Neural progenitor cell (in vitro differentiated cells): ENCODE results near the gene SURF1. TPM values are rescaled to one million over a fixed set of nuclear protein-coding genes. Genes with fewer than 3 reads are reported as not detected.

Experiments used
- DNase-seq: peaks from one replicate; pipeline ENCODE4 v3.0.0-alpha.2; 2016; ENCODE audit warnings: low spot score
- H2AFZ ChIP-seq: fragments of 200-600 bp; sonication (generic); replicated peaks from 2 replicates; pipeline ENCODE4 v1.6.1; 2016; ENCODE audit warnings: antibody characterized with exemption
- H3F3A ChIP-seq: fragments of 200-600 bp; sonication (generic); 2 replicates; pipeline ENCODE4 v1.6.1; 2016; ENCODE audit warnings: antibody characterized with exemption, low read depth
- H3K27ac ChIP-seq: fragments of 200-600 bp; sonication (generic); 2 replicates; pipeline ENCODE4 v1.5.1; 2016; ENCODE audit warnings: mild to moderate bottlenecking
- H3K27me3 ChIP-seq: fragments of 200-600 bp; sonication (generic); 2 replicates; pipeline ENCODE4 v1.6.1; 2016; ENCODE audit warnings: mild to moderate bottlenecking, moderate library complexity
- H3K36me3 ChIP-seq: fragments of 200-600 bp; sonication (generic); 2 replicates; pipeline ENCODE4 v1.5.1; 2016
- H3K4me1 ChIP-seq: fragments of 200-600 bp; sonication (generic); 2 replicates; pipeline ENCODE4 v1.6.1; 2016; ENCODE audit warnings: mixed run types
- H3K4me2 ChIP-seq: fragments of 200-600 bp; sonication (generic); 2 replicates; pipeline ENCODE4 v1.6.1; 2016
- H3K4me3 ChIP-seq: fragments of 200-600 bp; sonication (generic); 2 replicates; pipeline ENCODE4 v1.5.1; 2016
- H3K79me2 ChIP-seq: fragments of 200-600 bp; sonication (generic); 2 replicates; pipeline ENCODE4 v1.6.1; 2016; ENCODE audit warnings: low read depth
- H3K9ac ChIP-seq: fragments of 200-600 bp; sonication (generic); 2 replicates; pipeline ENCODE4 v1.6.1; 2016
- H3K9me3 ChIP-seq: fragments of 200-600 bp; sonication (generic); 2 replicates; pipeline ENCODE4 v1.5.1; 2016; ENCODE audit warnings: low read depth
- H4K20me1 ChIP-seq: fragments of 200-600 bp; sonication (generic); 2 replicates; pipeline ENCODE4 v1.6.1; 2016; ENCODE audit warnings: low read depth
- H3K27ac Mint-ChIP-seq: 3 replicates; pipeline ENCODE4 v1.8.0; 2021; ENCODE audit warnings: mixed read lengths
- H3K27me3 Mint-ChIP-seq: 2 replicates; pipeline ENCODE4 v1.8.0; 2022; ENCODE audit warnings: low read depth, mild to moderate bottlenecking, inconsistent platforms, moderate library complexity, mixed read lengths; ENCODE audit not compliant: insufficient read depth
- H3K36me3 Mint-ChIP-seq: 3 replicates; pipeline ENCODE4 v1.8.0; 2021; ENCODE audit warnings: mixed read lengths
- H3K4me1 Mint-ChIP-seq: 3 replicates; pipeline ENCODE4 v1.8.0; 2021; ENCODE audit warnings: mixed read lengths
- H3K4me3 Mint-ChIP-seq: 3 replicates; pipeline ENCODE4 v1.8.0; 2021; ENCODE audit warnings: mild to moderate bottlenecking, moderate library complexity, mixed read lengths
- H3K9me3 Mint-ChIP-seq: 3 replicates; pipeline ENCODE4 v1.8.0; 2020; ENCODE audit warnings: mixed read lengths
- EZH2 ChIP-seq: fragments of 200-600 bp; sonication (generic); IDR thresholded peaks from 2 replicates; pipeline ENCODE4 v1.6.1; 2017; ENCODE audit warnings: antibody characterized with exemption, mild to moderate bottlenecking, moderate library complexity
- EZH2phosphoT487 ChIP-seq: fragments of 200-600 bp; sonication (generic); IDR thresholded peaks from 2 replicates; pipeline ENCODE4 v1.6.1; 2017; ENCODE audit warnings: antibody characterized with exemption
- total RNA-seq: library from RNA; depleted of rRNA; stranded (reverse); fragments of >200 nt; gene quantifications from 2 replicates; pipeline ENCODE4 v1.2.3, GENCODE V29; 2015; ENCODE audit warnings: low replicate concordance
- TF ChIP-seq, protein P1 (sequence below): fragments of 200-600 bp; sonication (generic); IDR thresholded peaks from 2 replicates; pipeline ENCODE4 v1.5.1; 2017; ENCODE audit warnings: antibody characterized with exemption, mild to moderate bottlenecking

Gene SURF1
- total RNA-seq, 1 donor from 2014 or later: 31.0 TPM

DNA sequence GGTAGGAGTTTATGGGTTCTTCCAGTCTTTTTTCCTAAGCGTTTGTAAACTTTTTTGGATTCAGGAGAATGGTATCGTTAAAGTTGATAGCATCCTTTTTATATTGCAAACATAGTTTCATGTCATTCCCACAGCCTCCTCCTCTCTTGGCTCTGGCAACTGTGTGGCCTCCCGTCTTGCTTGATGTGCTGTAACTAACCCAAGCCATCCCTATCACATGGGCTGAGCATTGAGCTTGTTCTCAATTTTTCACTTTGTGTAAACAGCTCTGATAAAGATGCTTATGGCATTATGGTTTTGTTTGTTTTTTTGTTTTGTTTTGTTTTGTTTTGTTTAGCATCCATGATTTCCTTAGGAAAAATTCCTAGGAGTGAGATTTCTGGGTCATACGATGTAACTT, 24.4 kb upstream of the SURF1 start:
- TF ChIP-seq, protein P1, sequence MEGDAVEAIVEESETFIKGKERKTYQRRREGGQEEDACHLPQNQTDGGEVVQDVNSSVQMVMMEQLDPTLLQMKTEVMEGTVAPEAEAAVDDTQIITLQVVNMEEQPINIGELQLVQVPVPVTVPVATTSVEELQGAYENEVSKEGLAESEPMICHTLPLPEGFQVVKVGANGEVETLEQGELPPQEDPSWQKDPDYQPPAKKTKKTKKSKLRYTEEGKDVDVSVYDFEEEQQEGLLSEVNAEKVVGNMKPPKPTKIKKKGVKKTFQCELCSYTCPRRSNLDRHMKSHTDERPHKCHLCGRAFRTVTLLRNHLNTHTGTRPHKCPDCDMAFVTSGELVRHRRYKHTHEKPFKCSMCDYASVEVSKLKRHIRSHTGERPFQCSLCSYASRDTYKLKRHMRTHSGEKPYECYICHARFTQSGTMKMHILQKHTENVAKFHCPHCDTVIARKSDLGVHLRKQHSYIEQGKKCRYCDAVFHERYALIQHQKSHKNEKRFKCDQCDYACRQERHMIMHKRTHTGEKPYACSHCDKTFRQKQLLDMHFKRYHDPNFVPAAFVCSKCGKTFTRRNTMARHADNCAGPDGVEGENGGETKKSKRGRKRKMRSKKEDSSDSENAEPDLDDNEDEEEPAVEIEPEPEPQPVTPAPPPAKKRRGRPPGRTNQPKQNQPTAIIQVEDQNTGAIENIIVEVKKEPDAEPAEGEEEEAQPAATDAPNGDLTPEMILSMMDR: no peak
- no peak for TF ChIP-seq EZH2
- no peaks in the 10 kb centered on the region for H3K36me3 Mint-ChIP-seq
- no peaks in the 10 kb centered on the region for H3K9me3 ChIP-seq

DNA sequence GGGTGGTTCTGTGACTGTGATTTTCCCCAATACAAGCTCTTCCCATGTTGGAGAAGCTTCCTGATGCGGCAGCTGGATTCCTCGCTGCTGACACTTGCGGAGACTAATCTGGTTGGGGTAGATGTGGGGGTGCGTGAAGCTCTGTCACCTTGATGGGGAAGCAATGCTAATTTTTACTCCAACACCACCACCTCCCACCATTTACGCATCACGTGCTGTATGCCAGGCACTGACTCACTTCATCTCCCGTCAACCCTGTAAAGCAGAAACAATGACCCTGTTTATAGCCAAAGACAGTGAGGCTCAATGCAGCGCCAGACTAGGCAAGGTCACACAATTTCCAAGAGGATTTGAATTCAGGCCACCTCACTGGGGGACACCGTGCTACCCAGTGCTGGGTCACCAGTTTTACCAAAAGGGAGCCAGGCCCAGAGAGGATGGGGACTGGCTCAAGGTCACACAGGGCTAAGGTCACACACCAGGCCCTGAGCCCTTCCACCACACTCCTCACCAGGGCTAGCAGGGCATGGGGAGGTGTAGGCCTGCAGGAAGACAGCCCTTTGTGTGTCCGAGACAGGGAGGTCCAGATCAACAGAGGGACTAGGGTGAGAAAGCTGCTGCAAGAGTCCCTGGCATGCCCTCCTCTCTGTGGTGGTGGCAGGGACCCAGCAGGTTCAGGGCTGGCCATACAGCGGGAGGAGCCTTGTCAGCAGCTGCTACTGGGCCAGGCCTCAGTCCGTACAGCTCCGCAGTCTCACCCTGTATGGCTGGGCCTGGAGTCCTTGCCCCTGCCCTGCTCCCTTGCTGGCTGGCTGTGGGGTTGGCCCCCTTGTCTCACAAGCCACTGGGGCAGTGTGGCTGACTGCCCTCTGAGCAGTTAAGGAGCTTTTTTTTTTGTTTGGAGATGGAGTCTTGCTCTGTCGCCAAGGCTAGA, 23.1 kb upstream of the SURF1 start:
- Mint-ChIP-seq H3K27me3 (peaks cover 4% of the 10 kb centered on the region), H3K4me3 (peak overlapping the region; percentile 11)
- no peak overlapping the region for H3K4me2 ChIP-seq

More for the DNA sequence above, 24.4 kb upstream of the SURF1 start:
- no peak overlapping the region for H3K27ac Mint-ChIP-seq
- H3K9me3 Mint-ChIP-seq: no peaks in the 10 kb centered on the region
- Histone ChIP-seq H3F3A (no peaks in the 10 kb centered on the region), H3K4me3 (no peak overlapping the region), H3K4me1 (no peaks in the 10 kb centered on the region), H3K4me2 (no peak overlapping the region), H2AFZ (no peak overlapping the region), H3K27ac (no peak overlapping the region), H3K36me3 (no peaks in the 10 kb centered on the region), H3K79me2 (peaks cover under 1% of the 10 kb centered on the region), H3K27me3 (peaks cover 13% of the 10 kb centered on the region), H4K20me1 (no peaks in the 10 kb centered on the region), H3K9ac (no peak overlapping the region)
- peaks cover 2% of the 10 kb centered on the region for H3K27me3 Mint-ChIP-seq
- no peak overlapping the region for H3K4me3 Mint-ChIP-seq
- peaks cover 6% of the 10 kb centered on the region for H3K4me1 Mint-ChIP-seq
- no peak for DNase-seq

GRCh38 chr9:133378408-133378962, 22.2 kb upstream of the SURF1 start:
- no peaks in the 10 kb centered on the region for H3K9me3 Mint-ChIP-seq
- no peak overlapping the region for H3K27ac ChIP-seq
- no peak overlapping the region for H3K4me2 ChIP-seq

More for the DNA sequence above, 23.1 kb upstream of the SURF1 start:
- H3K27ac ChIP-seq: no peak overlapping the region
- DNase-seq: no peak
- H3F3A ChIP-seq: no peaks in the 10 kb centered on the region
- no peaks in the 10 kb centered on the region for H3K9me3 ChIP-seq
- H3K4me1 ChIP-seq: peaks cover 4% of the 10 kb centered on the region
- Mint-ChIP-seq H3K27ac (peak overlapping the region; percentile 48), H3K4me1 (peaks cover 13% of the 10 kb centered on the region), H3K9me3 (no peaks in the 10 kb centered on the region), H3K36me3 (peaks cover 7% of the 10 kb centered on the region)
- no peak overlapping the region for H3K4me3 ChIP-seq
- TF ChIP-seq, protein P1: no peak
- TF ChIP-seq EZH2 (no peak), EZH2phosphoT487 (no peak)
- peaks cover 13% of the 10 kb centered on the region for H4K20me1 ChIP-seq
- H3K27me3 ChIP-seq: peaks cover 13% of the 10 kb centered on the region
- no peak overlapping the region for H2AFZ ChIP-seq
- H3K79me2 ChIP-seq: peaks cover 14% of the 10 kb centered on the region
- no peaks in the 10 kb centered on the region for H3K36me3 ChIP-seq
- no peak overlapping the region for H3K9ac ChIP-seq

More at GRCh38 chr9:133378408-133378962, 22.2 kb upstream of the SURF1 start:
- no peaks in the 10 kb centered on the region for H3K9me3 ChIP-seq
- Mint-ChIP-seq H3K27ac (peak overlapping the region; percentile 24), H3K4me1 (peaks cover 13% of the 10 kb centered on the region), H3K36me3 (peaks cover 7% of the 10 kb centered on the region), H3K4me3 (peak overlapping the region; percentile 33), H3K27me3 (peaks cover 4% of the 10 kb centered on the region)
- no peak overlapping the region for H2AFZ ChIP-seq
- no peaks in the 10 kb centered on the region for H3F3A ChIP-seq
- H4K20me1 ChIP-seq: peaks cover 22% of the 10 kb centered on the region
- H3K79me2 ChIP-seq: peaks cover 23% of the 10 kb centered on the region
- H3K36me3 ChIP-seq: no peaks in the 10 kb centered on the region
- H3K27me3 ChIP-seq: peaks cover 13% of the 10 kb centered on the region
- H3K4me1 ChIP-seq: peaks cover 4% of the 10 kb centered on the region
- no peak overlapping the region for H3K4me3 ChIP-seq
- no peak for TF ChIP-seq EZH2
- TF ChIP-seq, protein P1: no peak
- no peak for DNase-seq
- H3K9ac ChIP-seq: no peak overlapping the region
